HG03520 (cell line): ENCODE measurements around the gene DLG1.

Source experiments
- ATAC-seq: cut with Tn5 transposase; IDR thresholded peaks from one replicate; pipeline ENCODE4 v1.9.1; 2021; ENCODE audit warnings: mild to moderate bottlenecking, moderate library complexity; ENCODE audit not compliant: unreplicated experiment

The DLG1 gene

GRCh38 chr3:197002701-197003454, 295.5 kb downstream of the DLG1 start:
- ATAC-seq, result peak; percentile 69

DNA sequence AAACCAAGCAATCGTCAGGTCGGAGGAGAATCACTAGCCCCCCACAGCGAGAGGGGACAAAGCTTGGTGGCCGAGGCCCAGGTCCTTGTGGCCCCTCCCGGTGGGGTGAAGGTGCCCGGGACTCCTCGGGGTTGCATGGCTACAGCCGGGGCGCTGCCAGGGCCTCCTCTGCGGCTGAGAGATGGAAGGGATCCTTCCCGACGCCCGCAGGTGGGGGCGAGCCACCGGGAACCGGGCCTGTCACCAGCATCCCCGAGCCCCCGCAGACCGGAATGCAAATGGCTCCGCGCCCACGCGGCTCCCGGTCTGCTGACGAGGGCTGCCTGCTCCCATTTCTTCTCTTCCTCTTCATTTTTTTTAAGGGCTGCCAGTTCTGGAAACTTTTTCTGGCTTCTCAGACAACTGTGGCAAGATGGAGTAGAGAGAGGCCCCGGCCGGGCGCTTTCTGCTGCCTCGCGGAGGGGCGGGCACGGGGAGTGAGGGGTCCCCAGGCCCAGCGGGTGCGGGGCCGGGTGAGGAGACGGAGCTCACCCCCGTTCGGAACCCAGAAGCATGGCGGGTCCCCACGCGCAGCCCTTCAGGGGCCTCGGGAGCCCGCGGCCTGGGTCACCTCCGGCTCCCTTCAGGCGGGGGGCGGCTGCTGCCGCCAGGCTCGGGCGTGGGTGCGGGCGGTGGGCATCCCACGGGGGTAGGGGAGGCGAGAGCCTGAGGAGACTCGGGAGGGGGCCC, 296.3 kb downstream of the DLG1 start:
- ATAC-seq, result no peak

- no peak for ATAC-seq
These were observed 297.1 kb downstream of the DLG1 start for GRCh38 chr3:197001106-197001971.

DNA sequence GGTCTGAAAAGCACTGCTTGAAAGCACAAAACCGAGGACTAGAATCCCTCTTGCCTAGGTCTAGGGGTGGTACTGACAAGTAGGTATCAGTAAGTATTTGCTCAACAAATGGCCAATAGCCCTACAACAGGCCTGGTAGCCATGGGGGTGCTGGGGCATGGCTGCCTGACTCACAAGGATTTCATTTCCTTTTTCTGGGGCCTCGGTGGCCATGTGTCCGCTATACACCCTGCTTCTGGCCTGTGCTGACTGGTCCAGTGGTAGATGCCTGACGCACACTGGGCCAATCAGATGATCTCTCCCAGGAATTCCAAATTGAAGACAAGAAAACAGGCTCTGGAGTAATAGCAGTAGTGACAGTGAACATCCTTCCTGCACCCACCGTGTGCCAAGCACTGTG, 298.2 kb downstream of the DLG1 start:
- ATAC-seq, result no peak

DNA sequence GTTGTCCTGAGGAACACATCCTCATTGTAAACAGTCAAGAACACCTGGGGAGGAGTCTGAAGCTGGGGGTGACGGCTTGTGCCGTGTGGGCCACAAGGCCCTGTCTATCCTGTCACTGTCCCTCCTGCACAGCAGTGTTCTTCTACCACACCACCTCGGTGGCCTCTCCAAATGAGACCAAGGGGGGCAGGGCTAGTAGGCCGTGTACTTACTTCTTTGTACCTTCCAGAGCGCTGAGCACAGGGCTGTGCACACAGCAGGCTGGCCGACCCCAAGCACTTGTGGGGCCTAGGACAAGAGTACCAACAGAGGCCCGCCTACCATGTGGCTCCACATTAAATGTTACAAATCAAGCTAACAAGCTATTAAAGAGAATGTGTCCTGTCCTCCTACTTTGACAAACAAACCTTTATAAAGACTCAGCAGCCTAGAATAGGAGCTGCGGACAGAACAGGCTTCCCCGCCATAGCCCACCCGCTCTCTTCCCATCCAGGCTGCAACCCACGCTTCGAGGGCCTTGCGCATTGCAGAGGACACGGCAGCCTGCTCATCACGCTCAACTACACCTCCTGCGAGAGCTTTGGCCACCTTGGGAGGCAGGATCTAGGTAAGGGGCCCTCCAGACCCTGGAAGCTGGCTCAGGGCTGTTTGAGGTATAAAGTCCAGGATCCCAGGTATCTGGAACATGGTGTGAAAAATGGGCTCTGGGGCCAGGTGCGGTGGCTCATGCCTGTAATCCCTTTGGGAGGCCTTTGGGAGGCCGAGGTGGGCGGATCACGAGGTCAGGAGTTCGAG, 299.2 kb downstream of the DLG1 start:
- ATAC-seq, result no peak

GRCh38 chr3:196997311-196997710, 301.1 kb downstream of the DLG1 start:
- no peak for ATAC-seq

DNA sequence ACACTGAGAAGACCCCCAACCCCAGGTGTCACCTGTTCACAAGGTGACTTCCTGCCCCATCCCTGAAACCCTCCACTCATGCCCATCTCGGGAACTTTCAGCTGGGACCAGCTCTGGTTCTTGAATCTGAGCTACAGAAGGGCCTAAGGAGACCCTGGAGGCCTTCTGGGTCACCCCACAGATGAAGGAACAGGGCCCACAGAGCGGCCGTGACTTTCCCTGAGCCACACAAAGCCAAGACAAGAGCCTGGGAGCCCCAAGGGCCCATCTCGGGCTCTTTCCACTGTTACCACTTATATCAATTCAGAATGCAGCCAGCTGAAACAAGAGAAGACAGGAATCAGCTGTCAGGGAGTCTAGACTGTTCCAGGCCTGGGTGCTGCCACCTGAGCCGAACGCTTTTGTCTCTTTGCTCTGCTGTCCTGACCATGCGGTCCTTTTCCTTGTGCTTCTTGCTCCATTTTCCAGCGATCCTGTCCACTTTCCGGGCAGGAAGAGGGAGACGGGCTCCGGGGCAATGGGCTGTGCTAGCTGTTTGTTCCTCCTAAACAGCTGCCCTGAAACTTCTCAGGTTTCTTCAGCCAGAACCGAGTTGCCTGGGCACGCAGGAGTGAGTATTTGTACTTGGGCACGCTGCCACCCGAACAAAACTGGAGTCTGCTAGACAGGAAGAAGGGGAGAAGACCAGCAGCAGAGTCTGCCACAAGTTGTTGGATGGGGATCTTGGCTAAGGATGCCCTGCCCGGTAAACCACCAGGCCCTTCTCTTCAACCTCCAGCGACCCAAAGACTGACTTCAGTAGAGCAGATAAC, 301.8 kb downstream of the DLG1 start:
- no peak for ATAC-seq

- ATAC-seq, result no peak
These were observed 302.6 kb downstream of the DLG1 start for GRCh38 chr3:196995646-196996355.

DNA sequence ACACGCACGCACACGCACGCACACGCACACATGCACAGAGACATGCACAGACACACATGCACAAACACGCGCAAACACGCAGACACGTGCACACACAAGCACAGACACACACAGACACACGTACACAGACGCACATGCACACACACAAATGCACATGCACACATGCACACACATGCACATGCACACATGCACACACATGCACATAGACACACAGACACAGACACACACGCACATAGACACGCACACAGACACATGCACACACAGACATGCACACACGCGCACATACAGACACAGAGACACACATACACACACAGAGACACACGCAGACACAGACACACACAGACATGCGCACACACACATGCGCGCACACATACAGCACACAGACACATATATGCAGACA, 303.4 kb downstream of the DLG1 start:
- no peak for ATAC-seq

DNA sequence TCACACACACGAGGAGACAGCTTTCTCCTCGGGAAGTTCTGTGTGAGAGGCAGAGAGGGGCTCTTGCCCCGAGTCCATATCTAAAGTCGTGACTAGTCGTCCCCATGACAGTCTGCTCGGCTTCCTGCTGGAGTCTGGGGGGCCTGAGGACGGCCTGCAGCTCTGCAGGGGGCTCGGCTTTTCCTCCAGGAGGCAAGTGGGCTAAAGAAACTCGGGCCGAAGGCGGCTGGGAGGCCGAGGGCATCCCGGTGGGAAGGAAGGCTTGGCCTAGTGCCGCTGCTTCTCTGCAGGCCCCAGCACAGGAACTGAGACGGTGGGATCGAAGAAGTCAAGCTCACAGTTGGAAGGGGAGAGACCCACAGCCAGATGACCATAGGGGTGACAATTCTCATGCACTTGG, 304.4 kb downstream of the DLG1 start:
- ATAC-seq, result no peak
